ENCODE measurements around the gene KRTAP16-1.

KRTAP16-1 gene

DNA sequence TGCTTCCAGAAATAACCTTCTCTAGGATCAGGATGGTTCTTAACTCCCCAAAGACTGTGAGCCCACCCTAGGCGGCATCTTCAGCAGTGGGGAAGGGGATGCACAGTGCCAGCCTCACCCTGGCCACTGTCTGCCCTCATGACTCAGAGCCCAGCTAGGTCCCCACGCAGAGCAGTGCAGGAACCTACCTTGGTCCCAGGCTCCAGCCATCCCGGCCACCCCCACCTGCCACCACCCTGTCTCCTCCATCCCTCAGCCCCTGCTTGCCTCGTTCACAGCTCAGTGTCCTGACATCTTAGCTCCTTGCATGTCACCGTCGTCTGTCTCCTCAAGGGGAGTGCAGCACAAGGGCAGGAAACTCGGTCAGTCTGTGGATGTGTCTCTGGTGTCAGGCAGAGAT lies 22.5 kb upstream of the KRTAP16-1 start:
- DNase-seq: no peak

DNA sequence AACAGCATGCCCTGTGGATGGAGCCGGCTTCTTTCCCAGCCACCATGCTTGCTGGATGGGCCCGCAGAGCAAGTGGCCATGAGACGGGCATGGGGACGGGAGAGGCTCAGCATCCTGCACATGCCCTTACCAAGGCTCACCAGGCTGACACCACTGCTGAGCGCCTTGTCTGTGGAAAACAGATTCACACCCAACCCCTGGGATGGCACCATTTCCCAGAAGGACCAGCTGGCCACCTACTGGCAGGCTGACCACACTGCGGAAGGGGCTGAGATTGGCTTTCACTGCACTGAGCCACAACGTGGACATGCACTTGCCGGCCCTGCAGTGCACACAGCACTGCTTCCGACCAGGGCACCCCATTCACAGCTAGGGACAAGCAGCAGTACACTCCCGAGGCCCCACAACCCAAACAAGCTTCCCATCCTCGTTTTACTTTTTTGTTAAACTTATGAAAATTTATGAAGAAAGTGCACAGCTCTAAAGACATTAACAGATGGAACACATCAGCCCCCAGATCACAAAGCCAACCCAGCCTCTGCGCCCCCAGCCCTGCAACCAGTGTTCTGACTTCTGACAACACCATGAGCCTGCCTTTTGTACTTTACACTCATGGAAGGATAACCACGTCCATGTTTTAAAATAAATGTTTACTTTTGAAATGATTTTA lies 20.3 kb upstream of the KRTAP16-1 start:
- DNase-seq: peak in 17 of 58 donors; percentile 5 to 28 (median 13)

DNA sequence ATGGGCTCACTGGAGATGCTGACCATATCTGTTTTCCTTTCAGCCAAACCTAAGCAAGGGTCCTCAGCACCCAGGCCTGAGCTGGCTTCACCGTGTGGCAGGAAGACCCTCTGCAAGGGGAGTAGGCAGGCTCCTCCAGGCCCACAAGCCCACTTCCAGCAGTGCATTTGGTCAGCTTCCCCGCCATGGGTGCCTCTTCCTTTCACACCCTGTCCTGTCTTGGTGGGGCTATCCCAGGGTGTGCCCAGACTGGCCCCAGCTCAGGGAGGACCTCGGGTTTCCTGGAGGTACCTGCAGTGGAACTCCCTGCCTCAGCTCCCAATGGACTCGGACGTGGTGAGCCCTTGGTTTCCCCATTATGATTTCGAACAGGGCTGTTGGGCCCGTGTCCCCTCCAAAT lies 19.1 kb upstream of the KRTAP16-1 start:
- DNase-seq: no peak

DNA sequence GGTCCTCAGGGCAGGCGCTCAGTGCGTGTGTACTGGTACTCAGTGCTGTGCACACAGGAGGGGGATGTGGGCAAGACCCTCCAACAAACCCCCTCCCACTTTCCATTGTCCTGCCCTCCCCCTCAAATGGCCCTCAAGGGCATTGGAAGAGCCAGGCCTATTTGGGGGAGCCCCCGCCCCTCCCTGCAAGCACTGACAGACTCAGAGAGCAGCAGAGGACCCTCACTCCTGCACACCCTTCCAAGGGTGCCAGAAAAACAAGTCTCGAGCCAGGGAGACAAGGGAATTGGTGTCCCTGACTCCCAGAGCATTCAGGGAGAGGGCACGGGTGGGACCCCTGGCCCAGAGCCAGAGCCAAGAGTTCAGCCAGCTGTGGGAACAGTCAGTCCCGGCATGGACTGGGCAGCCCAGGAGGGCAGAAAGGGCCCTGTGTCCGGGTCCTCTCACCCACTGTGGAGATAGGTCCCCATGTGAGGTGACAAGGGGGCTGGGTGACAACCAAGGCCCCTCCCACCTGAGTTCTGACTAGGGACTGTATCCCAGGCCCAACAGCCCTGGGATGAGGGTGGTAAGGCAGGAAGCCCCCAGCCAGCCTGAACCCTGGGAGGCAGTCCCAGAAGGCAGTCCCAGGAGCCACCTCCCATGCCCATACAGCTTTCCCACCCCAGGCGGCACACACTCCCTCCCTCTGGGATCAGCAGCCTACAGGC lies 18.5 kb upstream of the KRTAP16-1 start:
- no peak for DNase-seq

DNA sequence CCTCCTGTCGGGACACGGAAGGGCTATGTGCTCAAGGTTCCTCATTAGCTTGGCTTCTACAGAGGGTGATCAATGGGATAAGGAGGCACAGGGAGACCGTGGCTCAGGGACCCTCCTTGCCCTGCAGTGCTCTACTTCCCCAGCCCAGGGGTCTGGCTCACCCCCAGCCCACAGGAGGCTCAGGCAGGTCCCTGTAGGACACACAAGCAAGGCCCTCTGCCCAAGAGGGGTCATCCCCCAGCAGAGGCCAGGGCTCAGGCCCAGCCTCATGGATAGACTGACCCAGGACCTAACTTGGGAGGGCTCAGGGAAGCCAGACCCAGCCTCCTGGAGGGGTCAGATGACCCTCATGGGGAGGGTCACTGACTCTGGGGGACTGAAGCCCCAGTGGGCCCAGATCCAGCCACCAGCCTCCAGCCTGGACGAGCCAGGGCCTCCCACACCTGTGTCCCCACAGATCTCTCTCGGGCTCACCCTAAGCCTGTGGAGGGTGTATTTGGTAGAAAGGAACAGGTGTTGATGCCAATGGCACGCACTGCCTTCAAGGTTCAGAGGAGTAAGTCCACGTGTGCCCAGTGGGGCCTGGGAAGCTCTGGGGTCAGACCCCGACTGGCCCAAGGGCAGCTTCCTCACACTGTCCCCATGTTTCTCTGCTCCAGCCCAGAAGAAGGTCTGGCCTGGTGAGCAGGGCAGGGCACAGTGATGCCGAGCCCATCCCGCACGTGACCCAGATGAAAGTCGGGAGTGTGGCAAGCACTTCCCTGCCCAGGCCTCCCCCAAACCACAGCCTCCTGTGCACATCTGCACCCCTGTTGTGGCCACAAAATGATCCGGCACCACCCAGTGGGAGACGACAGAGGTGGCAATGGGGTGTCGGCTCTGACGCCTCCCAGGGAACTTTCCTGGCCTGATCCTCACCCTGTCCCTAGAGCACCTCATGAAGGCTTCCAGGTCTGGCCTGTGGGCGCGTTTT lies 17.4 kb upstream of the KRTAP16-1 start:
- no peak for DNase-seq

DNA sequence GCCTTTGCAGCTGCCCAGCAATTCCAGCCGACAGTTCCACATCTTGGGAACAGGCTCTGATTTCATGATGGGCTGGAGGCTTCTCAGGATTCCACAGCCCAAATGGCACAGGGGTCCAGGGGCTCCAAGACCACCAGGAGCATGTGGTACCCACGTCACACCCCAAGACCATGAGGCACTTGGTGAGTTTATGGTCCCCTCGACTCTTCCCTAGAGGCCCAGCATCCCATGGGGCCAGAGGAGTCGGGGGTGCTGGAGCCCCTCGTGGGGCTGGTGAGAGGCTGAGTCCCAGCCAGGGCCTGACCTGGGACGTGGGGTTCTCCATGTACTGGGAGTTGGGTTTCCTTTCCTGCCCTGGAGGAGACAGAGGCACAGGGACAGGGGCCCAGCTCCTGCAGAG lies 16.5 kb upstream of the KRTAP16-1 start:
- no peak for DNase-seq

DNA sequence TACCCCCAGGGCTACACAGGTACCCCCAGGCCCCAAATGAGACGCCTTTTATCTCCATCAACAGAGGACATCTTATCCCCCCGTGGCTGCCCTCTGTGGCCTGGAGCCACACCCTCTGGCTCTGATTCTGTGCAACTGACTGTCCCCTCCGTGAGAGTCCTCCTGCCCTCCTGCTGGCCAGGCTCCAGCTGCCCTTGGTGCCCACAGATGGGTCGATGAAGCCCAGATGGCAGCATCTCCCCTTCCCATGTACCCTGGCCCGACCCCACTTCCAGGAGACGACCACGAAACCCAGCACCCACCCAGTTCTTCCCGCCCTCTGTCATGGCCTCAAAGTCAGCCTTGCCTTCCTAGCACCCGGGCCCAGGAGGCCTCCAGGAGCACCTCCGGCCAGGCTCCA lies 16.0 kb upstream of the KRTAP16-1 start:
- DNase-seq: no peak

DNA sequence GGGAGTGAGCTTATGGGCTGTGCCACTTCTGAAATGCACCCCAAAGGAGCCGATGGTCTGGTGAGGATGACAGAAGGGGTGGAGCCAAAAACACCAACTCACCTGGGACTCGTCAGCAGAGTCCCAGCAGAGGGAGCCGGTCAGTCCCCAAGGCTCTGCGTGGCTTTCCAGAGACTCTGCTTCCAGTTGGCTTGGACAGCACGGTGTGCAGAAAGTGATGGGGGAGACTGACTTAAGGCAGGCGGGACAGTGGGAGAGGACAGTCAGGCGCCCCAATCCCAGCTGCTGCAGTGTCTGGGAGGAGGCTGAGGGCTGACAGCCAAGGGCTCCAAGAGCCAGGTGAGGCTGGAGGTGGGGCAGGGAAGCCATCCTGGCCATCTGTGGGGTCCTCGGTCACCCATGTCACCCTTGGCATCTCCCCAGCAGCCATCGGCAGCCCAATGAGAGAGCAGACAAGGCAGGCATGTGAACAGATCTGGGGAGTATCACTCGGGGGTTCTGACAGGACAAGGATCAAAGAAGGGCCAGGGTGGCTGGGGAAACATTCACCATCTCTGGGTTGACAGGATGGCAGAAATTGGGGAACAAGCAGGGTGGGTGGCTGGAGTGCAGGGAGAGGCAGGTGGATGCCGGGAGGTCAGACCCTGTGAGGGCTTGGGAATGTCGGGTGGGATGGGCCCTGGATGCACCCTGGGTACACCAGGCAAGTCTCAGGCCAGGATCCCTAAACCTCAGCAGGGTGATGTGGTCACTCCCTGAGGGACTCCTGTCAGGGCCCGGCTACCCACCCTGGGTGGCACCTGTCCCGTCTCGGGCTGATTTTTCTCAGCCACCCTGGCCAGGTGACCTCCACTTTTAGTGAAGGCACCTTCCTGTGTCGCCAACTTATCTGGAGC lies 15.3 kb upstream of the KRTAP16-1 start:
- no peak for DNase-seq

DNA sequence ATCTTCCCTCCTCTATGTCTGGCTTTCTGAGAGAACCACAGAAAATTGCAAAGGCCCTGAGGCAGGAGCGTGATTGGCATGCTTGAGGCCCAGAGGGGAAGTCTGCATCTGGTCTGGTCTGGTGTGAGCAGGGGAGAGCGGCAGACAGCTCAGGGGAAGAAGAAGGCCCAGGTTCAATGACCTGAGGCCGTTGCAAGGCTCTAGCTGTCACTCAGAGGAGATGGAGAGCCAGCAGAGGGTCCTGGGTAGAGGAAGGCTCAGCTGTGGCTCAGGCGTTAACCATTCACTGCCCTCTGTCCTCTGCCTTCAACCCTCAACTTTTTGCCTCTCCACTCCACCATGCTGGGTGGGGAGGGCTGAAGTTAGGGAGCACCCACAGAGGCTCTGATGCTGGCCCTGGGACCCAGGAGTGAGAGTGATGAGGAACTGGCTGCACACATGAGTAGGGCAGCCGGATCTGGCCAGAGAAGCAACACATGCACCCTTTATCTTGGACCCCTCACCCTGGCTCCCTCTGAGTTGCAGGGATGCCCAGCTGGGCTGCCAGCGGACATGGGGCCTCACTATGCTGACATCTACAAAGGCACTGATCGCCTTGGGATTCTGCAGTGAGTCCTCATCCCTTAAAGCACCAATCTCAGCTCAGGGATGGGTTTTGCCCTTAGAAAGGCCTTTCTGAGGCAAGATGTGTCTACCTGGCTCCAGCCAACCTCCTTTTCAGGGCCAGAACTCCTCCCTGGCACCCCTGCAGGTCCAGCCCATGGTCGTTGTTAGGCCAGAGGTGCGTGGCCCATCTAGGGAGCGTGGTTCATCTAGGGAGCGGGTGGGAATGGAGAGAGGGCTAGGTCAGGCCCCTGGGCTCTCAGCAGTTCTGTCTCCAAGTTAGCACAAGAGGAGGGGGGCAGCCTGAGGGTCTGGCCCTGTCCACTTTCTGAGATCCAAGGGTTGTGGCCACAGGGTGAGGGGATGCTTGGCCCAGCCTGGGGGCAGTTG lies 14.1 kb upstream of the KRTAP16-1 start:
- no peak for DNase-seq

DNA sequence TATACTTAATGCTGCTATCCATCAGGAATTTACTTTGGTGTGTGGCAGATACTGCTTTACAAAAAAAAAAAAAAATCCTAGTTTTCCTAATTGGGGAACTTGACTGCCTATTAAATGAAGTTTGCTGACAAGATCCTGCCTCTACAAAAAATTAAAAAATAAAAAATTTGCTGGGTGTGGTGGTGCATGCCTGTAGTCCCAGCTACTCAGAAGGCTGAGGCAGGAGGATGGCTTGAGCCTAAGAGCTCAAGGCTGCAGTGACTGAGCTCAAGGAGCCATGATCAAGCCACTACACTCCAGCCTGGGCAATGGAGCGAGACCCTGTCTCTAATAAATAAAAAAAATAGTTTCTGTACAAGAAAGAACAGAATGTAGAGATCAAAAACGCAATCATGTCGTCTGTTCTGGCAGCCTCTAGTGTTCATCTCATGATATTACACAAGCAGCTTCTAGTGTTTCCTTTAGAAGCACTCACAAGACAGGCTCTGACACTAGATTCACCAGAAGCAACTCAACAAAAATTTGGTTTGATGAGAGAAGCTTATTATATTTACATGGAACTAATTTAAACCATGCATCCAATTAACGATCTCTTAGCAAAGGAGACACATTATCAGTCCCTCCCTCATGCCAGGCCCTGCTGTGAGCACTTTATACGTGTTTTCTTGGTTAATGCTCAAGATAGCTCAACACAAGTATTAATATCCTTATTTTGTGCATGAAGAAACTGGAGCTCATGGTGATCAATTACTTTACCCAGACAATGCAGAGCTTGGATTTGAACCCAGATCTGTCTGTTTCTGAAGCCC lies 13.2 kb upstream of the KRTAP16-1 start:
- no peak for DNase-seq

DNA sequence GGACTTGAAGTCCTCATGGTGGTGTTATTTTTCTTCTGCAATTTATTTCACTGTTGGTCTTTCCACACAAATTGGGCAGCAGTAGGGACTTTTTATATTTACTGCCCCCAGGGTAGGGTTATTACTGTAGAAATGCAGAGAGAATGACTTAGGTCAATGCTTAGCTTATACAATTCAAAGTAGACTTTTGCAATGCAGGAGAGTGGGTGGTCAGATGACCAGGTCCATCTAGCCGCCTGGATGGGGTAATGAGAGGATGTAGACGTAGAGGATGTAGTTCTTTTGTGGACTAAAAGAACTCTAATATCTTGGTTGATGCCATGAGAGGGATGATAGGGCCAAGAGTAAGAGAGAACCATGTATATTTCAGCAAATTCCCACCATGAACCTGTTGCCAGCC lies 9.1 kb upstream of the KRTAP16-1 start:
- no peak for DNase-seq

DNA sequence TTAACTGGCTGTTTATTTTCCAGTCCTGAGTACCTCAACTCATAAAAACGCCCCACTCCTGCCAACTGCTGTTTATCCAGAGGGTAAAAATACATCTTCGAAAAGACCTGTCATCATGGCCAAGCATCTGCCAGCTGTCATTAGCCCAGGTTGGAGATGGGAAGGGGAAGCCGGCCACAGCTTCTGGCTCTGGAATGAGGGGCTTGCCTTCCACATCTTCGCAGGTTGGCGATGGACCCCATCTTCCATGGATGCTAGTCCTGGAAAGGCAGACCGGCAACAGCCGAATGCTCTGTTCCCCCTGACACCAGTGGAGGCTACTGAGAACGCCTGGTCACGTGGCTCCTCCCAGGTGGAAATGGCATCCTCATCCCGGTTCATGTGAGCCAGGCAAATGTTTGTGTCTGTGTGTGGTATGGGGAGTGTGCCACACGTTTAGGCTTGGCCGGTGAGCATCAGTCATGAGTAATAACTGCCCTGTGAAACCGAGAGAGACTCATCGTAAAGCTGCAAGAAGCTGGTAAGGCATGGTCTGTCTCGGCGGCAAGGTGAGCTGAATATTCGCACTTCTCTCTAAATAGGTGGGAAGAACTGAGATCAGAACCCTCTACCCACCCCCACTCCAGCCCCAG lies 6.8 kb upstream of the KRTAP16-1 start:
- DNase-seq: no peak

DNA sequence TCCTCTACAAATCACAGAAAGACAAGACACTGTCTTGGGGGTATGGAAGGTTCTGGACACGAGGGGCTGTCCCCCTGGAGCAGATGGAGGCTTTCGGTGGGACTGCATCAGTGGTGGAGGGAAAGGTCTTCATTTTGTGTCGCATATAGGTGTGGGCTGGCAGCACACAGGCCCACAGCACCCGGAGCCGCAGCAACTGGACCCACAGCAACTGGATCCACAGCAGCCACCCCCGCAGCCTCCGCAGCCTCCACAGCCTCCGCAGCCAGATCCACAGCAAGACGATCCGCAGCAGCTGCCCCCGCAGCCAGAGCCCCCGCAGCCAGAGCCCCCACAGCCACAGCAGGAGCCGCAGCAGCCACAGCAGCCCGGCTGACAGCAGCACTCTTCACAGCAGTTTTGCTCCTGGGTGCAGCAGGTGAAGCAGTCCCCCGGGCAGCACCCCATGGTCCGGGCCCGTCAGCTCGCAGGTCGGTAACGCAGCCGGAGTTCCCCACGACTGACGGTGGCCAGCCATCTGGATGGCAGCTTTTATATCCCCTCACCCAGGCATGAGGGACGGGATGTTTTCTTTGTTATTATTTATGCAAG lies 6.2 kb upstream of the KRTAP16-1 start, which contains the start of gene KRTAP17-1:
TSS of gene KRTAP17-1 (minus strand) at position 507 of the 591 bp plus-strand sequence. CDS start at position 447, 60 bp downstream.
- DNase-seq: no peak

DNA sequence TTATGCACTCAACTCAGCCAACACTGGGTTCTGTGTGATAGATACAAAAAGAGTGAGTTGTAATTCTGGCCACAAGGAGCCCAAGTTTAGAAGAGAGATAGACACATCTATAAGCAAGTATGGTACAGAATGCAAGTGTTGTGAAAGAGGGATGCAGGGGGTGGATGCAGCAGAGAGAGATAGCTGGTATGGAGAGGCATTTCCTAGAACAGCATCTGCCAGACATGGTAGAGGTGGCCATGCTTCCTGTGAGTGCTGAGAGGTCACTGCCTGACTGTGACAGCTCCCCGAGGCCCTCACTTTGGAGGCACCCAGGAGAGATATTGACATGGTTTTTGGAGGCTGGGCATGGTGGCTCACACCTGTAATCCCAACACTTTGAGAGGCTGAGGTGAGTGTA lies 2.0 kb upstream of the KRTAP16-1 start:
- no peak for DNase-seq

DNA sequence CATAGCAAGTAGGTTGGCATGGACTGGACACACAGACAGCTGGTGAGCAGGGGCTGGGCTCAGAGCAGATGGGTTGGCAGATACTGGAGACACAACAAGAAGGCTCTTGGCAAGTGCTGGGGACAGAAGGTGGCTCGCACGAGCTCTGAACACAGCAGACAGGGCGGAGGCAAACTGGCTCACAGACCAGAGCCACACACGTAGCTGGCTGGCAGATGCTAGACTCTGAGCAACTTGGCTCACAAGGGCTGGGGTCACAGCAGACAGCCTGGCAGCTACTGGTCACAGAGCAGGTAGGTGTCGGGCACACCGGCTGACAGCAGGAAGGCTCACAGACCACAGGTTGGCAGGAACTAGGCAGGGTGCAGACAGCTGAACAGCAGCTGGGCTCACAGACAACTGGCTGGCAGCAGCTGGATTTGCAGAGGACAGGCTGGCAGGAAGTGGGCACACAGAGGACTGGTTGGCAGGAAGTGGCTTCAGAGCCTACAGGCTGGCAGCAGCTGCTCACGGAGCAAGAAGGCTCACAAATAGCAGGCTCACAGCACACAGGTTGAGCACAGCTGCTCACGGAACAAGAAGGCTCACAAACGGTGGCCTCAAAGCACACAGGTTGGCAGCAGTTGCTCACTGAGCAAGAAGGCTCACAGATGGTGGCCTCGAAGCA lies 725 bp downstream of the KRTAP16-1 start:
- DNase-seq: peak in 33 of 58 donors; percentile 12 to 77 (median 40)

DNA sequence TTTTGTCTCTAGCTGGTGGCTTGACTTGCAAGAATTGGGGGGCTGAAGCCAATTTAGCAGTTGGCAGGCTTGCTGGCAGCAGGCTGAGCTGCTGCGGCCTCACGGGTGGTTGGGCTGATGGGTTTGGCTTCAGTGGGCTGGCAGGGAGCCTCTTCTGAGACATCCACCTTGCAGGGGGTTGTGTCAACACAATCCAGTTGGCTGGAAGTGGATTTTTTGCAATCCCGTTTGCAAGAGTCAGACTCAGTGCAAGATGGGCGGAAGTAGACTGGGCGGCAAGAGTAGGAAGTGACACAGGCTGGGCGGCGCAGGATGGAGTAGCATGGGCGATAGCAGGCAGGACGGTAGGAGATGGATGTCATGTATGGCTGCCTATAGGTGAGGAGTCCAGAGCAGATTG lies 1.5 kb downstream of the KRTAP16-1 start:
- peak in 5 of 58 donors; percentile 7 to 47 (median 29) for DNase-seq

DNA sequence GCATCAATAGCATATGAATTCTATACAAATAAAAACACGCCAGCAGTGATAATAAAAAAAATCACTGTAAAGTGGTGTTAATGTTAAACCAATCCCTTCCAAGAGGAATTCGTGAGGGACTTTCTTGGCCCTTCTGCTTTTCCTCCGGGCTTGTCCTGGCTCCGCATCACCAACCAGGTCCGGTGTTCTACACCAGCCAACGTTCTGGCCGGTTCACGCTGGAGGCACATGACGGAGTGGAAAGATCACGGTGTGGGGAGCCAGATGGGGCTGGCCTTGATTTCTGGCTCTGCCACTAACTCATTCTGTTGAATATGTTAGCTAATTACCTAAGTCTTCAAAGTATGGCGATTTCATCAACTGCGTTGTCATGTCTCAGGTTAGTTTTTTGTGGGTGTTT lies 5.0 kb downstream of the KRTAP16-1 start:
- no peak for DNase-seq

Measured in anterior cingulate cortex (tissue), 58 donors.